CD8-positive, alpha-beta memory T cell (primary cell): ENCODE results near the gene REPIN1. TPM values are rescaled to one million over a fixed set of nuclear protein-coding genes. Genes with fewer than 3 reads are reported as not detected.
"Not testable (repeated sequence)": the region's sequence is repeated elsewhere in the genome, so short reads cannot be mapped to it uniquely, and the experiment has no call there.

Experiments
- CTCF ChIA-PET: fragments of 350-600 bp; sonication (Branson Sonifier 250); formaldehyde crosslinking; loops from one replicate; lab custom pipeline; 2021; ENCODE audit warnings: antibody characterized with exemption; lab: Charles Lee
- POLR2A ChIA-PET: fragments of 350-600 bp; sonication (Branson Sonifier 250); formaldehyde crosslinking; loops from one replicate; lab custom pipeline; 2021; ENCODE audit warnings: antibody characterized with exemption; lab: Charles Lee
- DNase-seq, 5 donors: peaks; one replicate each; pipeline versions ENCODE4 v3.0.0 to v3.0.0-alpha.2; 2020 to 2022; ENCODE audit warnings: mixed read lengths in 1 of 5
- H3K27ac ChIP-seq: one replicate; pipeline ENCODE4 v1.7.0; 2013; ENCODE audit warnings: low read depth, mild to moderate bottlenecking, low read length, moderate library complexity
- H3K27me3 ChIP-seq: 2 replicates; pipeline ENCODE4 v1.7.0; 2013; ENCODE audit warnings: low read length, mild to moderate bottlenecking; ENCODE audit not compliant: insufficient read depth, poor library complexity, severe bottlenecking
- H3K36me3 ChIP-seq: 2 replicates; pipeline ENCODE4 v1.7.0; 2013; ENCODE audit warnings: mild to moderate bottlenecking, low read length, moderate library complexity; ENCODE audit not compliant: insufficient read depth
- H3K4me1 ChIP-seq: 2 replicates; pipeline ENCODE4 v1.7.0; 2013; ENCODE audit warnings: mild to moderate bottlenecking, low read length, moderate library complexity; ENCODE audit not compliant: insufficient read depth
- H3K4me3 ChIP-seq: 2 replicates; pipeline ENCODE4 v1.7.0; 2013; ENCODE audit warnings: mild to moderate bottlenecking, low read length
- H3K9me3 ChIP-seq: 2 replicates; pipeline ENCODE4 v1.7.0; 2013; ENCODE audit warnings: mild to moderate bottlenecking, low read length
- H3K27ac Mint-ChIP-seq, 8 donors: one replicate each; pipeline ENCODE4 v1.8.0; 2020 to 2021; ENCODE audit warnings: mixed read lengths in 8 of 8, mild to moderate bottlenecking in 6 of 8, inconsistent platforms in 3 of 8, moderate library complexity in 3 of 8
- H3K27me3 Mint-ChIP-seq, 2 donors: one replicate each; pipeline ENCODE4 v1.8.0; 2020 to 2021; ENCODE audit warnings: mixed read lengths in 2 of 2, mild to moderate bottlenecking in 1 of 2, moderate library complexity in 1 of 2
- H3K36me3 Mint-ChIP-seq, 3 donors: one replicate each; pipeline ENCODE4 v1.8.0; 2020 to 2021; ENCODE audit warnings: mixed read lengths in 3 of 3, inconsistent platforms in 1 of 3, mild to moderate bottlenecking in 1 of 3
- H3K4me1 Mint-ChIP-seq, 3 donors: one replicate each; pipeline ENCODE4 v1.8.0; 2020 to 2021; ENCODE audit warnings: mixed read lengths in 3 of 3, inconsistent platforms in 1 of 3, mild to moderate bottlenecking in 1 of 3
- H3K4me3 Mint-ChIP-seq, 7 donors: one replicate each; pipeline ENCODE4 v1.8.0; 2020 to 2021; ENCODE audit warnings: mixed read lengths in 7 of 7, mild to moderate bottlenecking in 6 of 7, moderate library complexity in 4 of 7, inconsistent platforms in 2 of 7
- H3K9me3 Mint-ChIP-seq, 5 donors: one replicate each; pipeline ENCODE4 v1.8.0; 2020 to 2022; ENCODE audit warnings: mixed read lengths in 5 of 5, mild to moderate bottlenecking in 3 of 5, moderate library complexity in 2 of 5, inconsistent platforms in 1 of 5
- polyA plus RNA-seq: library from polyadenylated mRNA; unstranded; fragments of 300-500 nt; fragmentation: Illumina TruSeq; gene quantifications from one replicate; pipeline ENCODE4 v1.2.3, GENCODE V29; 2021
- total RNA-seq, 2 experiments: library from RNA; stranded (reverse); gene quantifications; one replicate each; pipeline ENCODE4 v1.2.3, GENCODE V29; 2021

Gene REPIN1
- total and polyA plus RNA-seq, 3 experiments from 2014 or later, result 57.0 to 60.8 (median 58.2) TPM

GRCh38 chr7:150382123-150382843, 13.7 kb downstream of the REPIN1 start:
- Mint-ChIP-seq H3K27me3 (peaks cover 0 to 3% of the 10 kb centered on the region in 2 donors), H3K36me3 (peaks cover 0 to 4% (median 0%) of the 10 kb centered on the region in 3 donors)

GRCh38 chr7:150382844-150383225, 14.2 kb downstream of the REPIN1 start:
- ChIA-PET CTCF (no interaction called here), POLR2A (no interaction called here)
- no peak overlapping the region for H3K4me3 ChIP-seq
- no peaks in the 10 kb centered on the region for H3K9me3 Mint-ChIP-seq
- H3K36me3 Mint-ChIP-seq, result peaks cover 0 to 4% (median 0%) of the 10 kb centered on the region in 3 donors
- H3K36me3 ChIP-seq, result no peaks in the 10 kb centered on the region
- peaks cover 16 to 28% (median 22%) of the 10 kb centered on the region in 3 donors for H3K4me1 Mint-ChIP-seq
- H3K27me3 ChIP-seq, result no peaks in the 10 kb centered on the region
- no peak overlapping the region for H3K27ac ChIP-seq
- H3K27ac Mint-ChIP-seq, result peak overlapping the region in 1 of 8 donors; percentile 8
- H3K27me3 Mint-ChIP-seq, result peaks cover 0 to 3% of the 10 kb centered on the region in 2 donors
- H3K4me3 Mint-ChIP-seq, result peak overlapping the region in 1 of 7 donors; percentile 84
- DNase-seq, result no peak
- H3K4me1 ChIP-seq, result peaks cover 18% of the 10 kb centered on the region
- no peaks in the 10 kb centered on the region for H3K9me3 ChIP-seq

More at GRCh38 chr7:150382123-150382843, 13.7 kb downstream of the REPIN1 start:
- H3K27ac Mint-ChIP-seq, result peak overlapping the region in 3 of 8 donors; percentile 19 to 58 (median 21)
- Histone ChIP-seq H3K36me3 (no peaks in the 10 kb centered on the region), H3K27ac (no peak overlapping the region), H3K4me3 (no peak overlapping the region), H3K27me3 (no peaks in the 10 kb centered on the region), H3K9me3 (no peaks in the 10 kb centered on the region), H3K4me1 (peaks cover 22% of the 10 kb centered on the region)
- H3K4me1 Mint-ChIP-seq, result peaks cover 22 to 34% (median 26%) of the 10 kb centered on the region in 3 donors
- ChIA-PET POLR2A (no interaction called here), CTCF (no interaction called here)
- no peaks in the 10 kb centered on the region for H3K9me3 Mint-ChIP-seq
- DNase-seq, result no peak
- H3K4me3 Mint-ChIP-seq, result peak overlapping the region in 2 of 7 donors; percentile 61 to 84

GRCh38 chr7:150383710-150384397, 15.2 kb downstream of the REPIN1 start:
- Mint-ChIP-seq H3K4me1 (peaks cover 11 to 22% (median 17%) of the 10 kb centered on the region in 3 donors), H3K4me3 (peak overlapping the region in 1 of 7 donors; percentile 84), H3K36me3 (peaks cover 0 to 5% (median 0%) of the 10 kb centered on the region in 3 donors), H3K9me3 (no peaks in the 10 kb centered on the region), H3K27ac (no peak overlapping the region), H3K27me3 (peaks cover 0 to 4% of the 10 kb centered on the region in 2 donors)
- Histone ChIP-seq H3K36me3 (no peaks in the 10 kb centered on the region), H3K27ac (no peak overlapping the region), H3K27me3 (no peaks in the 10 kb centered on the region), H3K4me3 (no peak overlapping the region), H3K4me1 (peaks cover 9% of the 10 kb centered on the region), H3K9me3 (no peaks in the 10 kb centered on the region)
- ChIA-PET CTCF (interaction anchor here (1.4 kb wide), 1 partner anchor 18 kb away, joined by 3 read pairs; no protein-coding TSS in a partner anchor), POLR2A (no interaction called here)
- DNase-seq, result no peak

GRCh38 chr7:150384406-150385301, 16.0 kb downstream of the REPIN1 start:
- ChIA-PET POLR2A (no interaction called here), CTCF (interaction anchor here (1.4 to 2.1 kb wide), 2 partner anchors 18 to 22 kb away, joined by 3 to 5 read pairs; no protein-coding TSS in a partner anchor)
- H3K27ac Mint-ChIP-seq, result peak overlapping the region in 1 of 8 donors; percentile 17
- Histone ChIP-seq H3K36me3 (no peaks in the 10 kb centered on the region), H3K4me3 (no peak overlapping the region), H3K27me3 (no peaks in the 10 kb centered on the region), H3K4me1 (peaks cover 8% of the 10 kb centered on the region), H3K9me3 (no peaks in the 10 kb centered on the region), H3K27ac (no peak overlapping the region)
- no peak for DNase-seq
- H3K36me3 Mint-ChIP-seq, result peaks cover 0 to 4% (median 0%) of the 10 kb centered on the region in 3 donors
- peaks cover 0 to 3% of the 10 kb centered on the region in 2 donors for H3K27me3 Mint-ChIP-seq
- no peaks in the 10 kb centered on the region for H3K9me3 Mint-ChIP-seq
- H3K4me3 Mint-ChIP-seq, result peak overlapping the region in 1 of 7 donors; percentile 42
- H3K4me1 Mint-ChIP-seq, result peaks cover 9 to 20% (median 15%) of the 10 kb centered on the region in 3 donors

DNA sequence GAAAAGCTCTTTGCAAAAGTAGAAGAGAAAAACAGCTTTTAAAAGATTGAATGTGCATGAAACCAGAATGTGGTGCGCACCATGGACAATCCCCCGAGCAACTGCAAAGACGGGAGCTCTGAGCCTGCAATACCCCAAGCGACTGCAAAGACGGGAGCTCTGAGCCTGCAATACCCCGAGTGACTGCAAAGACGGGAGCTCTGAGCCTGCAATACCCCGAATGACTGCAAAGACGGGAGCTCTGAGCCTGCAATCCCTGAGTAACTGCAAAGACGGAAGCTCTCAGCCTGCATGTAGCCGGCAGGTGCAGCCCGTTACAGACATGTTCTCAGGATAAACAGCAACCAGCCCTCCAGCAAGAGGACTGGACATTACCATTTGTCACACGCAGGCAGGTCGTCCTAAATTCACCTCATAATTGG, 16.7 kb downstream of the REPIN1 start:
- H3K36me3 ChIP-seq, result no peaks in the 10 kb centered on the region
- no peak overlapping the region for H3K27ac ChIP-seq
- Mint-ChIP-seq H3K9me3 (no peaks in the 10 kb centered on the region), H3K4me3 (peak overlapping the region in 1 of 7 donors; percentile 20), H3K27me3 (peaks cover 0 to 2% of the 10 kb centered on the region in 2 donors), H3K27ac (peak overlapping the region in 2 of 8 donors; percentile 17 to 38), H3K4me1 (peaks cover 2 to 14% (median 9%) of the 10 kb centered on the region in 3 donors), H3K36me3 (peaks cover 0 to 1% (median 0%) of the 10 kb centered on the region in 3 donors)
- H3K4me1 ChIP-seq, result peaks cover 4% of the 10 kb centered on the region
- POLR2A ChIA-PET, result no interaction called here
- no peaks in the 10 kb centered on the region for H3K9me3 ChIP-seq
- H3K4me3 ChIP-seq, result no peak overlapping the region
- DNase-seq, result no peak
- H3K27me3 ChIP-seq, result no peaks in the 10 kb centered on the region
- CTCF ChIA-PET, result interaction anchor here (1.4 to 2.1 kb wide), 2 partner anchors 17 to 21 kb away, joined by 3 to 5 read pairs; no protein-coding TSS in a partner anchor

GRCh38 chr7:150385884-150386283, 17.3 kb downstream of the REPIN1 start:
- not testable (repeated sequence) for H3K27me3 ChIP-seq, H3K9me3 ChIP-seq, H3K36me3 ChIP-seq, H3K27me3 Mint-ChIP-seq, H3K4me3 Mint-ChIP-seq, H3K27ac Mint-ChIP-seq, H3K27ac ChIP-seq, H3K4me3 ChIP-seq, H3K4me1 ChIP-seq, H3K36me3 Mint-ChIP-seq, H3K4me1 Mint-ChIP-seq, H3K9me3 Mint-ChIP-seq, DNase-seq
- POLR2A ChIA-PET, result interaction anchor here (0.7 kb wide), 1 partner anchor 95 kb away, joined by 3 read pairs; no protein-coding TSS in a partner anchor
- CTCF ChIA-PET, result interaction anchor here (1.2 to 2.1 kb wide), 2 partner anchors 21 to 25 kb away, joined by 4 to 5 read pairs; no protein-coding TSS in a partner anchor

DNA sequence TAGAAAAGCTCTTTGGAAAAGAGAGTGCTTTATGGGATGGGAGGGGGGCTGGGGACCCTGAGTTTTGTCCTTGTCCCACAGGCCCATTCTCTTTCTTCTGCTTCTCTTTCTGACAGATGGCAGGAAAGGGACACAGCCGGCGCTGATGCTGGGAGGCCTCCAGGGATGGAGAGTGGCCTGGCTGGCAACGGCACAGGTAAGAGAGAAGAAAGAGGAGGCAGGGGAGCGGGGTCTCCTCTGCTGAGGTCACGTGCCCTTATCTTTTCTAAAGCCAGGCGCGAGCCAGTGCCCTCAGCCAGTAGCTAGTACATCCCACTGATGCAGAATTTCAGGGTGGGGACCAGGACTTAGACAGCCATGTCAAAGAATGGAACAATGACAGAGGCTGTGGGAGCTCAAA, 19.7 kb downstream of the REPIN1 start:
- no peak overlapping the region for H3K4me3 Mint-ChIP-seq
- POLR2A ChIA-PET, result no interaction called here

More for the DNA sequence above, 19.7 kb downstream of the REPIN1 start:
- peaks cover 0 to under 1% (median 0%) of the 10 kb centered on the region in 3 donors for H3K4me1 Mint-ChIP-seq
- no peak overlapping the region for H3K27ac Mint-ChIP-seq
- peaks cover 4% of the 10 kb centered on the region for H3K4me1 ChIP-seq
- no peaks in the 10 kb centered on the region for H3K9me3 ChIP-seq
- H3K9me3 Mint-ChIP-seq, result no peaks in the 10 kb centered on the region
- CTCF ChIA-PET, result no interaction called here
- no peak overlapping the region for H3K27ac ChIP-seq
- peaks cover 0 to 2% of the 10 kb centered on the region in 2 donors for H3K27me3 Mint-ChIP-seq
- peaks cover 0 to 4% (median 4%) of the 10 kb centered on the region in 3 donors for H3K36me3 Mint-ChIP-seq
- no peaks in the 10 kb centered on the region for H3K36me3 ChIP-seq
- DNase-seq, result no peak
- H3K27me3 ChIP-seq, result no peaks in the 10 kb centered on the region
- H3K4me3 ChIP-seq, result no peak overlapping the region
